GM11168 (cell line): ENCODE data around the gene BTBD7.

ENCODE experiments used
- in situ Hi-C: fragments of 300-500 bp; cut with MboI; formaldehyde crosslinking; loops from one replicate; pipeline ENCODE4 v1.12.0; 2022; ENCODE audit warnings: low sequenced_read_pairs; ENCODE audit not compliant: unreplicated experiment

Gene BTBD7

DNA sequence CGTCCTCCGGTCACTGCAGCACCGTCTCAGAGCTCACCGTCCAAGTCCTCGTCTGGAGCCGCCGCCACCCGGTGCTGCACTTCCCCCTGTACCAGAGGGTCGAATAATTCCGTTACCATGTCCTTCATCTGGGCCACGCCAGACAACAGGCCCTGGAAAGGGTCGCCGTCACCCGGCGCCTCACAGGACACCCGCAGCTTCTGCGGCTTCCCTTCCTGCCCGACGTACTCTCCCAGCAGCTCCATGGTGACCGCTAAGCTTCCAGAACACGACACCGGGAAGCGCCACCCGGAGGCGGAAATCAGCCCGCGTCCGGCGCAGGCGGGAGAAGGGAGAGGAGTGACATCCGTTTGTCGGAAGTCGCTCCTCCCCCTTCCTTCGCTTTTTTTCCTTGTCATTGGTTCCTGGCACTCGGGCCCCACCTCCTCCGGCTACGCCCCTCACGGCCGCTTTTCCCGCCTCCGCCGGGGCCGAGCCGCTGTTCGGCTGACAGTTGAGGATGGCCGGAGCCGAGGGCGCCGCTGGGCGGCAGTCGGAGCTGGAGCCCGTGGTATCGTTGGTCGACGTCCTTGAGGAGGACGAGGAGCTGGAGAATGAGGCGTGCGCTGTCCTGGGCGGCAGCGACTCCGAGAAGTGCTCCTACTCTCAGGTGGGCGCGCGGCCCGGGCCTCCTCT lies 125.9 kb downstream of the BTBD7 start, which contains the start of the genes GON7 and UBR7:
Gene GON7 (minus strand): TSS at position 273 of the 675 bp plus-strand sequence. CDS start 28 bp downstream, at position 245.
Gene UBR7 (plus strand): TSS at position 464 of the 675 bp plus-strand sequence. CDS start 36 bp downstream, at position 500.
- in situ Hi-C loops = no loop called here

DNA sequence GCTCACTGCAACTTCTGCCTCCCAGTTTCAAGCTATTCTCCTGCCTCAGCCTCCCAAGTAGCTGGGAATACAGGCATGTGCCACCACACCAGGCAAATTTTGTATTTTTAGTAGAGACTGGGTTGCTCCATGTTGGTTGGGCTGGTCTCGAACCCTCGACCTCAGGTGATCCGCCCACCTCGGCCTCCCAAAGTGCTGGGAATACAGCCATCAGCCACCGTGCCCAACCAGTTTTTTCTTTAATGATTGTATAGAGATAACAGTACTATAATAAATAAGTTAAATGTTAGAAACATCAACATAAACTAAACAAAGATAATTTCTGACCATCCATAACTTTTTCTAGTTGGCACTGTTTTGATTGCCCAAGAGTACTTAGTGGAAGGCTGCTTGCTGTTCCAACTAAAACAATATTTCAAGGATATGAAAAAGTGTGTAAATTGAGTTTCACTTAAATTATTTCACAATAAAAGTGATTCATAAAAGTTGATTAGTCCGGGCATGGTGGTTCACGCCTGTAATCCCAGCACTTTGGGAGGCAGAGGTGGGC lies 131.6 kb downstream of the BTBD7 start:
- in situ Hi-C loops = no loop called here

DNA sequence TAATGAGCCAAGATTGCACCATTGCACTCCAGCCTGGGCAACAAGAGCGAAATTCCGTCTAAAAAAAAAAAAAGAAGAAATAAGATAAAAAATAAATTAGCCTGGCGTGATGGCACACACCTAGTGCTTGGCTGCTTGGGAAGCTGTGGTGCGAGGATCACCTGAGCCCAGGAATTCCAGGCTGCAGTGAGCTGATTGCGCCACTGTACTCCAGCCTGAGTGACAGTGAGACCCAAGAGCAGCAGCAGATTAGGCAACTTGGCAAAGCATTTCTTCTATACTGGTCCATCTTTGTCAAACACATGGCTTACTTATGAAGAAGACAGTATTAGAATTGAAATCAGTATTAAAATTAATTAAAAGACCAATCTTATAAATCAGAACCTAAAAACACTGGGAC lies 132.3 kb downstream of the BTBD7 start:
- in situ Hi-C loops = no loop called here

DNA sequence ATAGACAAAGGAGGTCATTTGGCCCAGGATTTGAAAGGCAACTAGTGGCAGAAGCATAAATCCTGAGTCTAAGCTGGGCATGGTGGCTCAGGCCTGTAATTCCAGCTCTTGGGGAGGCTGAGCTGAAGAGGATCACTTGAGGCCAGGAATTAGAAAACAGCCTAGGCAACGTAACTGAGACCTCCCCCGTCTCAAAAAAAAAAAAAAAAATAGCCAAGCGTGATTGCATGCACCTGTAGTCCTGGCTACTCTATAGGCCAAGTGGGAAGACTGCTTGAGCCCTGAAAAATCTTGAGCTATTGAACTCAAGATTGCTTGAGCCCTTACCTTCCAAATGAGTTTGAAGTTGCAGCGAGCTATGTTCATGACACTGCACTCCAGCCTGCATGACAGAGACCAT lies 133.8 kb downstream of the BTBD7 start:
- in situ Hi-C loops = no loop called here

DNA sequence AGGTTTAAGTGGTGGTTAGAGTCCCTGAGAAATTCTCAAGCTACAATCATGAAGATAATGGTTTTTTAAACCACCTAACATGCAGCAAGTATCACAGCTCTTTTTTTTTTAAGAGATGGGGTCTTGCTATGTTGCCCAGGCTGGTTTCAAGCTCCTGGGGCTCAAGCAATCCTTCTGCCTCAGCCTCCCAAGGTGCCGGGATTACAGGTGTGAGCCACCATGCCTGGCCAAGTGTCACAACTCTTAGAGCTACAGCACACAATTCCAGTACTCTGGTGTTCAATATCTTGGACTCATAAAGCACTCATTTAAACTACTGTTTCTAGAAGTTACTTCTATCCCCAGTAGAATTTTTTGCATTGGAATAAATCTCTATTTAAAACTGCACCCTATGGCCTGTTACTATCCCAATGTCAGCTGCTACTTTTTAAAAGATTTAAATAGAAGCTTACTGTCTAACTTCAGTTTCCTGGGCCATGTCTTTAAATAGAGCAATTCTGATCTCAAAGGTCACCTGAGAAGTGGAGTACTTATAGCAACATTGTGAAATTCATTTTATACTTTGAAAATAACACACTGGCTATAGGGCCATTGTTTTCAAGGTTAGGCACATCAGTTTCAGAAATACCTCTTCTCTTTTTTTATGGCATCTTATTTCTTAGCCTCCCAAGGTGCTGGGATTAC lies 137.4 kb downstream of the BTBD7 start:
- in situ Hi-C loops = no loop called here
